ENCODE results near the gene UBE2D2.
A peak's percentile ranks its signal among the peaks of the same experiment; 100 is the strongest.

Gene UBE2D2

GRCh38 chr5:139648205-139649081, 87.3 kb downstream of the UBE2D2 start, which contains the start of gene CXXC5:
Gene CXXC5, plus strand, starts transcription at chr5:139648349. Its CDS starts 32,175 bp downstream, at chr5:139680524.
- DNase-seq = peak; percentile 18

DNA sequence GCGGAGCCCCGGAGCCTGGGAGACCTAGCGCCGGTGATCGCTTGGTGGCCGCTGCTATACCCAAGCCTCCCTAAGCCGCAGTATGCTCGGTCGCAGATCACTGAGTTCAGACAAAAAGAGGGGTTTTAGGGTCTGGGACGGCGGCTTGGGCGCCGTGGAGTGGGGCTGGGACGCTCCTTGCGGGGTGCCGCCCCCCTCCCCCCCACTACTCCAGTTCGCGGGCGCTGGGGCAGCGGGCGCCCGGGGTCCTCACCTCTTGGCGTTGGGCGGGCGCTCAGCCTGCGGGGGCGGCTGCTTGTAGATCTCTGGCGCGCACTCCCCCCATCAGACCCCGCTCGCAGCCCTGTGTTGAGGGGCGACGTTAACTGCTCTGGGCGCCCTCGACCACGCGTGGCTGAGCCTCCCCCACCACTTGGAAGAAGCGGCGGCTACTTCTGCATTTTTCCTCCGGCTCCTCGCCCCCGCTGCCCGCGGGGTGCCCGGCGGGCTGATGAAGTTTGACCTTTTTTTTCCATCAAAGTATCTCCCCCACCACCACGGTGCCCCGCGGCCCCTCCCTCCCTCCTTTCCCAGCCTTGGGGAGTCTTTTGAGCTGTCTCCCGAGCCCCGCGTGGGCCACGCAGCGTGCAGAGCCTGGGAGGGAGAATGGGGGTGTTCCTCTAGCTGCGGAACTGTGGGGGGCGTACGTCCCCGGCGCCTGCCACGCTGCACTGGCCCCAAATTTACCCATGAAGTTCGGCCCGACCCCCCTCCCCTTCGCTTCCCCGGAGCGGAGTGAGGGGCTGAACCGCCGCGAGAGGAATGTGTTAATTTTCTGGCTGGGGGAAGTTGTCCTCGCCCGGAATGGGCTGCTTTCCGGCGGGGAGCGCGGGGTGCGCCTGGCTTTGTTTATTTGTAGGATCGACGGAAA, 88.2 kb downstream of the UBE2D2 start:
- no peak for DNase-seq

GRCh38 chr5:139650031-139650688, 89.0 kb downstream of the UBE2D2 start:
- no peak for DNase-seq

DNA sequence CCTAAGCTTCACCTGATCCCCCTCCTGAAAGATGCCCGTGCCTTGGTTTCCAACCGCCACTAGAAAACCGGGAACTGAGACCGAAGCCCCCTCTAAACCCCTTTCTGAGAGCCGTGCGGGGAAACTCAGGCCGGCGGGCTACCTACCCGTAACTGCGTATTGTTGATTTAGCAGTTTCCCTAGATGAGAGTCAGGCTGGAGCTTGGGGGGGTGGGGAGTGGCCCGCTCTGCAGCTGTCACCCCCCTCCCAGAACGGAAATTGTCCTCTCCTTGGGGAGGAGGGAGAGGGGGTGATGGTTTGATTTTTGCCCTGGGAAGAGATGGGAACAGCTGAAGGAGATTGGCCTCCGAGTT, 89.5 kb downstream of the UBE2D2 start:
- DNase-seq = no peak

GRCh38 chr5:139651043-139651834, 90.1 kb downstream of the UBE2D2 start:
- DNase-seq = no peak

GRCh38 chr5:139651853-139652787, 91.0 kb downstream of the UBE2D2 start:
- peak; percentile 63 for DNase-seq

- DNase-seq = no peak
Measured at GRCh38 chr5:139652788-139653241, 91.7 kb downstream of the UBE2D2 start.

- no peak for DNase-seq
Measured at GRCh38 chr5:139653616-139654015, 92.5 kb downstream of the UBE2D2 start.

DNA sequence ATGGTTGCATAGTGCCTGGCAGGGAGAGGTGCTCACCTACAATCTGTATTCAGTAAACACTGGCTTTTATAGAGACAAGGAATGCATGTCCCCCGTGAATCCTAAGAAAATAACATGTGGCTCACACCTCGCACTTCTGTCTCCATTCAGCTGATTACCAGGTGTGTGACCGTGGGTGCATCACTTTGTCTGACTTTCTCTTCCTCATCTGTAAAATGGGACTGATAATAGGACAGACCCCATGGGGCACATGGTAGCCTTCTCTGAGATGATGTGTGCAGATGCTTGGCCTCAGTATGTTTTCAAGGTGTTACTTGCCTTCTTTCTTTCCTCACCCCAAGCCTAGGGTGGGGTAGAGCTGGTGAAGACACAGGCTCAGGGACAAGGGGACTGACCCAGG, 93.3 kb downstream of the UBE2D2 start:
- no peak for DNase-seq

DNA sequence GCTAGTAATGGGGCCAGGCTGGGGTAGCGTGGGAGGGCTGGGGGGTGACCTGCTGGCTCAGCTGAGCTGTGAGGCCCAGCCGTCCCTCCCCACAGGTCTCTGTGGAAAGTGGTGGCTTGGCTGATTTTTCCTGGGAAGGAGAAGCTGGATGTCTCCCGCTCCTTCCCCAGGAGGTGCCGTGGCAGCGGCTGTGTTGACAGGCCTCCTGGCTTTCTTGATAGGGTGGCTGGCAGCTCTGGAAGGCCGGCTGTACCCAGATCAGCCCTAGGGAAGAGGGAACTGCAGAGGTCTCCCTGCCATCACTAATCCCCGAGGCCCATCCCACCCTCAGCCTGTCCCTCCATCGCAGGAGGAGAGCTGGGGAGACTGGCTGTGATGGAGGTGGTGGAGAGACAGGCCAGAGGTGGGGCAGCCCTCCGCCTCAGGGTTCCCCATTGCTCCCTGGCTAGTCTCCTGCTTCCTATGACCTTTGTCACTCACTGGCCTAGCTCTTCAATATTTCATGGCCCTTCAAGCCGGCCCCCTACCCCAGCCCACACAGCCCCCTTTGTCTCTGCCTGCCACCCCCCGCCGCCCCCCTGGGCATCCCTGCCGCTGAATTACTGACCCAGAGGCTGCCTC, 93.8 kb downstream of the UBE2D2 start:
- DNase-seq = no peak

DNA sequence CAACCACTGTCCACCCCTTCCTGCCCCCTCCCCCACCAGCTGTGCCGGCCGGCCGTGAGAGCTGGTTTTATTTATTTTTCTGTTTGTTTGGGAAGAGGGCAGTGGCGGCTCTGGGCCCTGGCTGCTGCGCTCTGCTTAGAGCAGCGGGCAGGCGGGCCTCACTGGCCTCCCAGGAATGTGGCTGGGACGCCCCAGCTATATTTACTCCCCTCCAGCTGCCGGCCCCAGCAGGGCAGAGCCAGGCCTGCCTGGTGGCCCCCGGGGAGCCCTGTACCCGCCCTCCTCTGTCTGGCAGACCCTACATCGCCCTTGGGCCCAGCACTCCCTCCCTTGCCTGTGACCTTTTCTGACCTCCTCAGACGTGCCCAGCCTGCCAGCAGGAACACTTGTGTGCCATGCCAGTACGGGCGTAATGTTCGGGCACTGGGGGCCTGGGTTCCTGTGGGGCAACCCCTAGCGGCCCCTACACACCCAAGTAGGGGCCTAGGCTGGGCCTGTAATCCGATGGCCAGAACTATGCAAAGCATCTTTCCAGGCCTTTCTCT, 94.7 kb downstream of the UBE2D2 start:
- DNase-seq = no peak

GRCh38 chr5:139657363-139658321, 96.5 kb downstream of the UBE2D2 start:
- no peak for DNase-seq

DNA sequence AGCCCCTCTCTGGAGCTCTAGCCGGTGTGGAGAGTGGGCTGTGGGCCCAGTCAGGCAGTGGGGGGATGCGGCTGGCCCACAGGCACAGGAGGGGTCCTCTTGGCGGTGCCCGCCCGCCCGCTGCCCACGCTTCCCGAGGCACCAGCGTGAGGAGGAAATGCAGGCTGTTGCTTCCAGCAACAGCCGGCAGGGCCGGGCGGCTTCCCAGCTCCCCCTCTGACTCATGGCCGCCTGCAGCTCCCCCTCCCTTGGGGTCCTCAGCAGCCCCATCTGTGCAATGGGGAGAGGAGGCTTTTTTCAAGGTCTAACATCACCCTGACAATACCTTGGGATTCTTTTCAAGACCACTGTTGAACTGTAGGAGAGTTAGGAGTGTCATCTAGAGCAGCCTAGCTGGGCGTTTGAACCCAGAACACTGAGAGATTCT, 97.4 kb downstream of the UBE2D2 start:
- no peak for DNase-seq

GRCh38 chr5:139658928-139659667, 98.0 kb downstream of the UBE2D2 start:
- no peak for DNase-seq

DNA sequence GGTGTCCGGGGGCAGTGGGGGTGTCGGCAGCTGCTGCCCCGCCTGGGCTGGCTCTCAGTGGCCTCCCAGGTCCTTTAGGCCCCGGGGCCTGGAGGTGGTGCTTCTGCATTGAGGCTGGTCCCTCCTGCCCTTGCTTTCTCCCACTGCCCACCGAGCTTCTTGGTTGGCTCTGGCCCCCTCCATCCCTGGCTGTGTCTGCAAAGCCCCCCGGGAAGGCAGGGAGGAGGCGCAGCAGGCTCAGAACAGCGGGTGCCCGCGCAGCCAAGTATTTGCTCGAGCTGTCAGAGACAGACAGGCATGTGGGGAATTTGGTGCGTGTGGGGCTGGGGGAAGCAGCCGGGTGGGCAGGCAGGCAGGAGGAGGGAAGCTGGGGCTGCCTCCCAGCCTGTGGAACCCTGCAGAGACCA, 98.6 kb downstream of the UBE2D2 start:
- no peak for DNase-seq

GRCh38 chr5:139660105-139660922, 99.2 kb downstream of the UBE2D2 start:
- DNase-seq = no peak

Data from effector CD8-positive, alpha-beta T cell (primary cell).